NCI-H146 (cell line): Measurements from ENCODE around the gene N4BP2.

Experiments
- DNase-seq: peaks from one replicate; lab custom pipeline; 2025; lab: John Stamatoyannopoulos, UW

N4BP2 gene

DNA sequence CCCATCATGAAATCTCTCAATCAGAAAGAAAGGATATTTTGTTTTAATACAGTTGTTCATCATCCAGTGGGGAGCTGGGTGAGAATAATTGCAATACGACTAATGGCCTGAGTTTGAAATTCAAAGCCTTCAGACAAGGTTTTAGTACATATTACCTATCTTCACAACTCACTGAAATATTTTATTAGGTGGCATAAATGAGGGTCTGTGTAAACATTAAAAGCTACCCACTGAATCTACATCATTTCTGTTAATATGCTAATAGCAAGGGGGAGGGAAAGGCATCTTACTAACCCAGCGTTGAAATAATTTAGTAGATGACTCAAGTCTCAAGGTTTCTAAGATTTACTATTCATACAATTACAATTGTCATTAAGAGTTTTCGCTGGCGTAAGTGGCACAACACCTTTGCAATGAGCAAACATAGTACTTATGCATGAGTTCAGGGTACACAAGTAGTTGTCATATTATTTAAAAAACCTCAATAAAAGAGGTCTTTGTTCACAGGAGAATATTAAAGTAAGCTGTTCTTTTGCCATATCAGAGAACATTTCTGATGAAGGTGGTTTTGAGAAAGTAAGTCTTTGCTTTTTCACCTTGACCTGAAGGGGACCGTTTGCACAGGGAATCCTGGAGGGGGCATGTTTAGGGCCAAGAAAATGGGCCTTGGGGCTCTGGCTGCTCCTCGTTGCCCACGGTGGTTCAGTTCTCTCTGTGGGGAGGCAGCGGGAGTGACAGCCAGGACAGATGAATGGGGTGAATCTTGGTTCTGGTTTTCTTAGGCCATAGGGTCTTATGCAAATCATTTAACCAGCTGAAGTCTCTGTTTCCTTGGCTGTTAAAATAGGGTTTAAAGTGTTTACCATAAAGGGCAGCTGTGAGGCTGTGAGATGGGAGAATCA lies 135.7 kb downstream of the N4BP2 start:
- no peak for DNase-seq

DNA sequence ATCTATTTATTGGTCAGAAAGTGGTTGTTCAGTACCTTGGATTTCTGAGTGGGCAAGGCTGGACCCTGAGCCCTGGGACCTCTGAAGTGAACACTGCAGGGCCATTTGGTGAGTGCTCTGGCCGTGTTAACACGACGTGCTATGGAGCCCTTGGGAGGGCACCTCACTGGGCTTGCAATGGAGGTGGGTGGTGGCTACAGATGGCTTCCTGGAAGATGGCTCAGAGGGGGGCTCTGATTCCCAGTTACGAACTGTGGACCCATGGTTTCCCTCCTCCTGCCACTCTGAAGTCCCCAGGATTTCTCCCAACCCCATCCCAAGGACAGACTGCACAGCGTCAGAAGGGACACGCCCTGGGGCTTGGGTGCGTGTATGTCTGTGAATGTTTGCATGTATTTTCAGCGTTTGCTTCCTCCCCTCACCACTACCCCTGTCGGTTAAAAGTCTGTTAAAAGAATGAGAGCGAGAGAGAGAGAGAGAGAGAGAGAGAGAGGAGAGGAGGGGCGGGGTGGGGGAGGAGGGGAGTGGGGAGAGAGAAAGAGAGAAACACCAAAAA lies 136.4 kb downstream of the N4BP2 start:
- DNase-seq = no peak

DNA sequence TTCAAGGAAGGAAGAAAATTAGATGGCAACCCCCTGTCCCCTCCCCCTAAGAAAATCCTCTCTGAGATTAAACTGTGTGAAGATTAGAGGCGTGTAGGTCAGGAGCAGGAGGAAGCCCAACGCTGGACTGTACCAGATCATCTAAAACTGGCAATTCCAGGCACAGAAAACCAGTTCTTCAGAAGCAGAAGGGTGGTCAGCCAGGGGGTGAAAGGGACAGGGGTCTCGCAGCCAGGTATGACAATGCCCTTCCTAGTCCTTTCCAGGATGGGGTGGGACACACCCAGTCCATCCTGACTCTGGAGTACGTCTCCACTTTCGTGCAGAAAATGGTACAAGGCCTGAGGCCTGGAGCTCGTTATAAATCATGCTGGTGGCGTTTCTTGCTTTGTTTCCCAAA lies 136.9 kb downstream of the N4BP2 start:
- no peak for DNase-seq

DNA sequence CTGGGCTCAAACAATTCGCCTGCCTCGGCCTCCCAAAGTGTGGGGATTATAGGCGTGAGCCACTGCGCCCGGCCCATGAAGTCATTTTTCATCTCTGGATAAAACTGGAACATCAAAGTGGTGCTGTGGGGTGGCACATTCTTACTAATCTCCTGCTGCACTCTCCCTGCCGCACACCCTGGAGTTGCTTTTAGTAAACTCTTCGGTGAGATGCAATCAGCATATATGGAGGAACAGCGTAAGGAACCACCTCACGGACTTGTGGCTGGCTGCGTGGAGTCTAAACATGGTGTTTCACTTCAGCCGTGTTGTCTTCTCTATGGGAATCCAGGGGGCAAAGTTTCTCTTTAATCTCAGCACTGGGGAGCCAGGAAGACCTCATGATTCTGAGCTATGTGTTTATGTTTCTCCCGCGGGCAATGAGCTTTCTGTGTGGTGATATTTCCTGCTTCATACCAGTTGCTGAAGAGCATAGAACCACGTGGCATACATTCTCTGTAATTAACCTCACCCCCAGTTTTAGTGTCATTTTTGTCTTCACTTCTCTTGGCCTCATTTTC lies 138.0 kb downstream of the N4BP2 start:
- no peak for DNase-seq

DNA sequence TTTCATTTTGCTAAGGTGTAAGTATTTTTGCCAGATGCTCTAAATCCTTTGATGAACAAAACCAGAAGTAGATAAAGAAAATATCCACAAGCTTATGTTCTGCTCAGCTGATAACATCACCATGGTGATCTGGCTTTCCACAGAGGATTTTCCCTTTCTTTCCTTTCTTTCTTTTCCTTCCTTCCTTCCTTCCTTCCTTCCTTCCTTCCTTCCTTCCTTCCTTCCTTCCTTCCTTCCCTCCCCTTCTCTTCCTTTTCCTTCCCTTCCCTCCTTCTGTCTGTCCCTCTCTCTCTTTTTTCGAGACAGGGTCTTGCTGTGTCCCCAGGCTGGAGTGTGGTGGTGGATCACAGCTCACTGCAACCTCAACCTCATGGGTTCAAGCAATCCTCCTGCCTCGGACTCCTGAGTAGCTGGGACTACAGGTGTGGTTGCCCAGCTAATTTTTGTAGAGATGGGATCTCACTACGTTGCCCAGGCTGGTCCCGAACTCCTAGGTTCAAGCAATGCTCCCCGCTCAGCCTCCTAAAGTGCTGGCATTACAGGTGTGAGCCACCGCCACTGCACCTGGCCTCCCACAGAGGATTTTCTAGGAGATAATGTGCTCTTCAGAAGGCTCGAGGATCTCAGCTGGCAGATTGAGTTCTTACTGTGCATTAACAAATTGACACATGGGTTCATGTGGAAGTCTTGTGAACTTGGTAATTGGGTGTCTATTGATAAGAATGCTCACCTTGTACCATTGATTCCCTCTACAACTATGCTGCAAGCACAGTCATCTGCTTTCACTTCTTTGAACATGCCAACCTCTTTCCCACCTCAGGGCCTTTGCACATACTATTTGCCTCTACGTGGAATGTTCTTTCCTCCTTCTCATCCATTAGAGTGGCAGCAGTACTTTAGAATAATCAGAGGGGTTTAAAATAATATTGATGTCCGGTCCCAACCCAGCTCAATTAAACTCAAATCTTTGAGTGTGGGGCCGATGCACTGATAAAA lies 138.8 kb downstream of the N4BP2 start:
- DNase-seq = no peak

DNA sequence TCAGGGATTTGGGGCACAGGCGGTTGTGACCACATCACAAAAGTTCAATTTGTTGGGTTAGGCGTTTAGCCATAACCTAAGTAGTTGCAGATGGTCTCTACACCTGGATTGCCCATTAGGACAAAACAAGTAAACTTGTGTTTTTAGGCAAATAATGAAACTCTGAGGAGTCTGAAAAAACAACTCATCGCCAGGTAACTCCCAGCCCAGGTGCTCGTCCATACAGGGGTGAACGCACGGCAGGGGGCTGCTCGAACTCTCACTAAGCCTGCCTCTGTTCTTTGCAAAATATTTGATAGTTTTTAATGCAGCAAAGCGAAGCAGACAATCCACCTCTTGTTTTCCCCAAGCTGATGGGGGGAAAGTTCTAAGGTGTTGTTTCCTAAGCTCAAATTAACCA lies 139.6 kb downstream of the N4BP2 start:
- DNase-seq = no peak

DNA sequence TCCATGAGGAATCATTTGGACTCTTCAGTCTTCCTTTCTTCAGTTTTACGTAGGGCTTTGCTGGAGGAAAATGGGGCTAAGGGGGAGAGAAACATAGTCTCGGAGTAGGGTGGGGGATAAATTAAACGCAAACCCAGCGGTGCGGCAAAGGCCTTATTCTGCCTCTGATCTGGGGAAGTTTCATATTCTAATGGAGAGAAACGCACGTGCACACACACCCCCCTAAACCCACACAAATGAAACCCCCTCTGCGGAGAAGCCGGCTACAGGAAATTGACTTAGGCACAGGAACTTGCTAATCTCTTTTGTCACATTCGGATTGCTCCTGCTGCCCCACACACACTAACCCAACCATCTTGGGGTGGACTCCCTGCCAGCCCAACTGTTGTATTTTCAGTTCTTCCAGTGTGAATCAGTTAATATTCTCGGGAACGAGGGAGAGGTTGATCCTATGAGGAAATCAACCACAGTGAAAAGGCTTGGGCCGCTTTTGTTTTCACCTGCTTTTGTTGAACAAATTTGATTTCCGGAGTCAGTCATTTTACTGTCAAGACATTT lies 140.2 kb downstream of the N4BP2 start, which contains the start of gene RHOH:
Gene RHOH, plus strand, starts transcription at position 308 of the 558 bp plus-strand sequence. CDS start 46,356 bp downstream, outside the sequence.
- DNase-seq = no peak

DNA sequence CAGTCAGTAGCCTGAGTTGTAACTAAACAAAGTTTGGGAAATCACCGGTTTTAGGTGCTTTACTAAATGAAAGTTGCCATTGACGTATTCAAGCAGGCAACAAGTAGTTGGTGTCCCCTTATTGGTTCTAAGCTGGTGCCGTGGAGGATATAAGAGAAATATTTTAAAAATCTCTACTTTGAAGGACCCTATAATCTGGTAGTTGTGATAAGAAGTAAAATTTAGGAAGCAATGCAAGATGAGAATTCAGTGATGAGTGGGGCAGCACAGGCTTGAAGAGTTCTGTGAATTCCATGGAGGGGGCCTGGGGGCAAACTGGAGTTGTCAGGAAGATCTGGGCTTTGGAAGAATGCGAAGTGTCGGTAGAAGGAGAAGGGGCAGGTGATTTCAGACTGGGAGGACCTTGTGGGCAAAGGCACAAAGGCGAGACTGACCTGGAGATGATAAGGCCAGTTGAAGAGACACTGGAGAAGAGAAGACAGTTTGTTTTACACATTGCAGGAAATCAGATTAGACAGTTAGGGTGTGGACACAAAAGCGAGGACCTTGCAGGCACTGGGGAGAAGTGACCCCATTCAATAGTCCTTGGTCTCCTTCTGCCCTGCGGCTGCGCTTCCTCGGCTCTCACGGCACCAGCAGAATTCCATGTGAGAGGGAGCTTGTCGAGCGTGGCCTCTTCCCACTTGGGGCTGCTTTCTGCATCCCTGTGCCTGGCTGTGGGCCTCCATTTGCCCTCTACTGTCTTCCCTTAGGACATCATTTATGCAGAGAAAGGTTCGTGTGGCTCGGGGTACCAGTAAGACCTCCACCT lies 141.4 kb downstream of the N4BP2 start:
- no peak for DNase-seq

DNA sequence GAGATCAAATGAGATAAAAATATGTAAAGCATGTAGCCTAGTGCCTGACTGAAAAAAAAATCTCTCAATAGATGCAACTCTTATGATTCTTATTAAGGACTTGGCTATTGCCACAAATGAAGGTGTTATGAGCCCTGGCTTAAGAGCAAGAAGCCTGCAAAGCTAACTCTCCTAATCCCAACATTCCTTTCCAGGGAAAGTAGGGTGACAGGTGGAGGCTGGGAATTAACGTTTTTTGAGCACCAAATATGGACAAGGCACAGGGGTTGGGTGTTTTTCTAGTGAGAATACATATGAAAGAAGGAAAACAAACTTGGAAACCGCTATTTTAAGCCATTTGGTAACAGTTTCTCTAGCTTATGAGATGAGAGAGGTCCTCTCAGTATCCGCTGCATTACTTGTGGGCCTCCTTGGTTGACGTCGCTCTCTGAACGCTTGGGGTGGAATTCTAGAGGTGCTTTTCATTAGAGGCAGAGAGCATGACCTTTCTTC lies 142.6 kb downstream of the N4BP2 start:
- DNase-seq = no peak

DNA sequence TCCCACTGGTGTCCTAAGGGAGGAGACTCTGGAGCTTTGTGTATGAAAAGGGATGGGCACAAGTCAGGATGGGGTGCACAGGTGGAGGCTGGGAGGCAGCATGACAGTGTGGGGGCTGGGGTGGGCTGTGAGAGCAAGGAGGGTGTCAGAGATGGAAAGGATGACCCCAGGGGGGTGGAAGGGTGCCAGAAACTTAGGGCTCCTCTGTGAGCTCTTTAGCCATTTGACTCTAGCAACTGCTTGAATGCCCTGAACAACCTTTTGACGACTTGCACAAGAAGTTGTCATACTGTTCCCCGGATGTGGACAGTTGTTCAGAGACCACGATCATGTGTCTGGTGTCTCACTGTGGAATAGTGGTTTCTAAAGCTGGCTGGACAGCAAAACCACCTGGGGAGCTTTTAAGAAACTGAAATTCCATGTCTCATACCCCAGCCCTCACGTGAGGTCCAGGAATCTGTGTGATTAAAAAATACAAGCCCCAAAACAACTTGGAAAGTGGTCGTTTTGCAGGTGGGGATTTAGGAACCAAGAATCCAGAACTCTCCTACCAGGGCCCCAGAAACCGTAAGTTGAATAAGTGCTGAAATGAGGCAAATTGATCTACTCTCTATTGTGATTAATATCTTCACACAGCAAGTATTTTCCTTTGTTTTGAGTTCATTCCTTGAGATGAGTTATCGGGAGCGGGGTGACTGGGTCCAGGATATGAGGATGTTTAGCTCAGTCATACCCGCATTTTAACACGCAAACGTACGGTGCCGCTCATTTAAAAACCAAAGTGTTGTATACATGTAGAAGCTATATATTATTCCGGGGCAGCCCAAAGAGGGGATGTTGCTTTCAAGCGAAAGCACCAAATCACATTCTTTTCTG lies 143.6 kb downstream of the N4BP2 start:
- no peak for DNase-seq

DNA sequence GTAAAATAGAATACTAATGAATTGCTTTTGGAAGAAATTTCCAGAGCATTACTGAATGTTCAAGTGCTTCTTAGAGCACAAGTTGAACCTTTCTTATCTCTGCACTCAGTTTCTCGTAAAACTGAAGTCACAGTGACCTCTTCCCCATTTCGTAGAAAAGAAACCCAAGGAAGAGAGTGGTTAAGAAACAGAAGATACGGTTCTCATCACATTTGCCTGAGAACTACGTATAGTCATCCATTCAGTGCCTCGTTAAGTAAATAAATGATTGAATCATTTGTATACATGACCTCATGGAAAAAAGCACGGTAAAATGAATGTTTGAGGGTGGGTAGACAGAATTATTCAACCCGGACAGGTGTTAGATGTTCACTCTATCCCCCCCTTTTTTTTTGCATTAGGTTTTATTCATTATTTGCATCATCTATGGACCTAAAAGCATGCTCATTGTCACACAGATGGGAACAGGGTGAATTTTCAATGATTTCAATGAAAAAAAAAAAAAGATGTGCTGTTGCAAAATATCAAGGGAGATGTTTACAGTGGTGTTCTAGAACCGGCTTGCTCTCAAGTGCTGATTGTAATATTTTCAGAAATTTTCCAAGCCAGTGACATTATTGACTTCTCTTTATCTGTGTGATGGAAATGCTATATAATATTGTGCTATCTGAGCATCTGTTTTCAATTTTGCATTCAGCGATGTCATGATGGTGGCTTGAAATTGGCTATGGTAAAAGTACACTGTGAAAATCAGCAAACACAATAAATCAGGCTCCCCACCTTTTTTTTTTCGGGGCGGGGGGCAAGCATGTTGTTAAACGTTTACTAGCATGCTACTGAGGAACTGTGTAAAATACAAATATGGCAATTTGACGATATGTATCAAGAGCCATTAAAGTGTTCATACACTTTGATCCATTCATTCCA lies 144.5 kb downstream of the N4BP2 start:
- DNase-seq = peak; percentile 27

DNA sequence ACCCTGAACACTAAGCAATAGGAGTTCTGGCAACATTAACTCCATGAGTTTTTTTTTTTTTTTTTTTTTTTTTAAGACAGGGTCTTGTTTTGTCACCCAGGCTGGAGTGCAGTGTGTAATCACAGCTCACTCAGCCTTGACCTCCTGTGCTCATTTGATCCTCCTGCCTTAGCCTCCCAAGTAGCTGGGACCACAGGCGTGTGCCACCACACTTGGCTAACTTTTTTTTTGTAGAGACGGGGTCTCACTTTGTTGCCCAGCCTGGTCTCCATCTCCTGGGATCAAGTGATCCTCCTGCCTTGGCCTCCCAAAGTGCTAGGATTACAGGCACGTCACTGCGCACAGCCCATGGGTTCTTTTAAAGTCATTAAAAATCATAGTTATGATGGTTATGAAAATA lies 145.2 kb downstream of the N4BP2 start:
- no peak for DNase-seq

DNA sequence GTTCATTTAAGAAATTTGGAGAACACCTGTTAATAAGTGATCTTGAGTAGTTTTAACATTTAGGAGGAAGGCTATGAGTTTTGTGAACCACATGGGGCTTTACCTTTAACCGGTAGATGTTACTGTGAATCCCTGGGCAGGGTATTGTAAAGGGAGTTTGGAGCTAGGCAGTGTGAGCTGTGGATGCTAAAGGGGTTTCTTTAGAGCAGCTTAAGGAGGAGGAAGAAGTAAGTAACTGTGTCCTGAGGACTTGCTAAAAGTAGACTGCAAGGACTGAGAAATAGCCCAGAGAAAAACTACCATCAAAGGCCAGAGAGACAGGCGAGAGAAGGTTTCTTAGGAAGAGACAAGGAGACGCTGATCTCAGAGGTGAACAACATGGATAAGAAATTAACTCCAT lies 145.8 kb downstream of the N4BP2 start:
- no peak for DNase-seq

DNA sequence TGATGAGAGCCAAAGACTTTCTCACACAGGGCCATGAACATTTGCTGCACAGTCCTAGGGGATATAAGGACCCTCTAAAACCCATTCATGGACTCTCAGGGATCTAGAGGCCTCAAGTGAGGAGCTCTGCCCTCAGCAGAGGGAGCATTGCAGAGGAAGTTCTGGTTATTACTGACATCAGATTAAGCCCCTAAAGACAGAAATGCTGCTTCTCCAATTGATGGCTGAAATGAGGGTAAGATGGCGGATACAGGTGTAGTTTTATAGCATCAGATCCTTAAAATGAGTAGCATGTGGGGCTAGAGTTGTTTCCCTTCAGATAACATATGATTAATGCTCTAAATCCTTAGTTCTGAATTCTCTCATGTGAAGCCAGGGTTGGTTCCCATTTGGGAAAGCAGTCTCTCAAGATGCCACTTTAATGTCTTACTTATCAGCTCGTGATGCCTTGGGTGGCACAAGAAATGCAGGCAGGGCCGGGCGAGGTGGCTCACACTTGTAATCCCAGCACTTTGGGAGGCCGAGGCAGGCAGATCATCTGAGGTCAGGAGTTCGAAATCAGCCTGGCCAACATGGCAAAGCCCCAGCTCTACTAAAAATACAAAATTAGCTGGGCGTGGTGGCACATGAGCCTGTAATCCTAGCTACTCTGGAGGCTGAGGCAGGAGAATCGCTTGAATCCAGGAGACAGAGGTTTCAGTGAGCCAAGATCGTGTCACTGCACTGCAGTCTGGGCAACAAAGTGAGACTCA lies 148.0 kb downstream of the N4BP2 start:
- no peak for DNase-seq

DNA sequence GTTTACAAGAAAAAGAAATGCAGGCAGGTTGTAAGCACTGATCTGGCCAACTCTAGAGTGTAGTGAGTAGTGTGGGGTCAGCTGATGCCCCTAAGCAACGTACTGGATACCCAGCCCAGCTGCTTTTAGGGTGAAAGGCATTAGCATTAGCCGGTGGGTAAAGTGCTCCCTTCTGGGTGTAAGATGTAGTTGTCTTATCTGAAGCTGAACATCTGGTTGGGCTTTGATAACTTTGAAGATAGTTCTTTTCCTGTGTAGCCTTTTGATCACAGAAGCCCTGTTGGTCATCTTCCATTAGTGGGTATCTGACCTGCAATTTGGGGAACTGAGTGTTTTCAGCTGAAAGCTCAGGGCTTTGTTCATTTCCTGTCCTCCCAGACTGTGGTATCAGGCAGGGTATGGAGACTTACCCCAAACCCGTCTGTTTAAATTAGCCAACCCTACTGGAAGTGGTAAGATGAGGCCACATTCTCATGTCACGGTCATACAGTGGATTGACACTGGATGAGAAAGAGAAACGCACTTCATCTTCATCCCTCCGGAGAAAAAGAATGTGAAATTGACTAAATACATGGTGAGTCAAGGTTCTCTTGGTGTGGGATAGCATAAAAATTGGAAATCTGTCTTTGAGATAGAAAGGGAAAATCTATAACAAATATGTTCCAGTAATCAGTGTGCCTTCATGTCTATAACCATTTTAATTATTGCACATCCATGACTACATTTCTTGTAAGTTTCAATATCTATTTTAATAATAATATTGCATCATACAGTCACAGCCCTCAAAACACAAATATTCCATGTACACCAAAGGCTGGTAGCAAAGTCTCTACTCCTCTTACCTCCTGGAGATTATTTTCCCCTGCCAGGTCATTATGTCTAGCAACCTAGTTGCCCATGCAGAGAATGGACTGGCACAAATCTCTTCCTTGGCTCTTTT lies 148.9 kb downstream of the N4BP2 start:
- DNase-seq = no peak

DNA sequence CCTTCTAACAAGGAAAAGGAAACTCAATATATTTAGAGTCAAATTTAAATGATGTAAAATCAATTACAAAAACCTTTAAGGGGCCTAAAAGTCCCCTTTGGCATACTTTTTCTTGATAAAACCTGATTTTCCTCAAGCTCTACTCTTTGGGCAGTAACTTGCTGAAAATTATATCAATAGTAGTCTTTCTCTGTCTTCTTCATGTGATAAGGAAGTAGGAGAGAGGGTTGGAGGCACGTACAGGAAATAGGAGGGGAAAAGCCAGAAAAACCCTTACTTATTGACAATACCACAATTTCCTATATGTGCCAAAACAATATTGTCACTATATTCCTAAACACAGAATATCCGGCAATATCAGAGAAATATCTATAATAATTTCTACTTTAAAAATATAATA lies 149.8 kb downstream of the N4BP2 start:
- DNase-seq = no peak
